ENCODE measurements around the gene FRAS1.
"Not testable (repeated sequence)": the region's sequence is repeated elsewhere in the genome, so short reads cannot be mapped to it uniquely, and the experiment has no call there.

The FRAS1 gene

GRCh38 chr4:78204176-78204575, 147.1 kb downstream of the FRAS1 start:
- Histone ChIP-seq H3K79me2 (ENCODE audit: insufficient read depth, low read length) (no peaks in the 10 kb centered on the region), H3K4me2 (ENCODE audit: insufficient read depth, low read length) (no peak overlapping the region), H3K4me3 (ENCODE audit: low read depth in 1 of 2, low read length in 2 of 2) (no peak overlapping the region), H3K36me3 (ENCODE audit: insufficient read depth, low read length) (no peaks in the 10 kb centered on the region), H3K9me3 (ENCODE audit: insufficient read depth, low read length, severe bottlenecking) (no peaks in the 10 kb centered on the region), H2AFZ (ENCODE audit: low read depth, low read length) (no peak overlapping the region), H3K9ac (ENCODE audit: low read depth, low read length) (no peak overlapping the region), H3K27me3 (ENCODE audit: insufficient read depth, low read length, poor library complexity) (peaks cover 3% of the 10 kb centered on the region), H3K4me1 (ENCODE audit: insufficient read depth, low read length) (no peaks in the 10 kb centered on the region), H3K27ac (ENCODE audit: low read length) (no peak overlapping the region), H4K20me1 (ENCODE audit: insufficient read depth, low read length) (no peaks in the 10 kb centered on the region)
- no peak for ATAC-seq (ENCODE audit: insufficient read depth, low read depth)
- DNase-seq, result no peak
- TF ChIP-seq, protein P1, sequence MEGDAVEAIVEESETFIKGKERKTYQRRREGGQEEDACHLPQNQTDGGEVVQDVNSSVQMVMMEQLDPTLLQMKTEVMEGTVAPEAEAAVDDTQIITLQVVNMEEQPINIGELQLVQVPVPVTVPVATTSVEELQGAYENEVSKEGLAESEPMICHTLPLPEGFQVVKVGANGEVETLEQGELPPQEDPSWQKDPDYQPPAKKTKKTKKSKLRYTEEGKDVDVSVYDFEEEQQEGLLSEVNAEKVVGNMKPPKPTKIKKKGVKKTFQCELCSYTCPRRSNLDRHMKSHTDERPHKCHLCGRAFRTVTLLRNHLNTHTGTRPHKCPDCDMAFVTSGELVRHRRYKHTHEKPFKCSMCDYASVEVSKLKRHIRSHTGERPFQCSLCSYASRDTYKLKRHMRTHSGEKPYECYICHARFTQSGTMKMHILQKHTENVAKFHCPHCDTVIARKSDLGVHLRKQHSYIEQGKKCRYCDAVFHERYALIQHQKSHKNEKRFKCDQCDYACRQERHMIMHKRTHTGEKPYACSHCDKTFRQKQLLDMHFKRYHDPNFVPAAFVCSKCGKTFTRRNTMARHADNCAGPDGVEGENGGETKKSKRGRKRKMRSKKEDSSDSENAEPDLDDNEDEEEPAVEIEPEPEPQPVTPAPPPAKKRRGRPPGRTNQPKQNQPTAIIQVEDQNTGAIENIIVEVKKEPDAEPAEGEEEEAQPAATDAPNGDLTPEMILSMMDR (IDR thresholded peaks at IDR 0.05; ENCODE audit: borderline replicate concordance, extremely low read depth, low read length, poor library complexity, severe bottlenecking), result no peak
- no peak for TF ChIP-seq EZH2 (IDR thresholded peaks at IDR 0.05; ENCODE audit: borderline replicate concordance, low read depth, low read length, severe bottlenecking)

DNA sequence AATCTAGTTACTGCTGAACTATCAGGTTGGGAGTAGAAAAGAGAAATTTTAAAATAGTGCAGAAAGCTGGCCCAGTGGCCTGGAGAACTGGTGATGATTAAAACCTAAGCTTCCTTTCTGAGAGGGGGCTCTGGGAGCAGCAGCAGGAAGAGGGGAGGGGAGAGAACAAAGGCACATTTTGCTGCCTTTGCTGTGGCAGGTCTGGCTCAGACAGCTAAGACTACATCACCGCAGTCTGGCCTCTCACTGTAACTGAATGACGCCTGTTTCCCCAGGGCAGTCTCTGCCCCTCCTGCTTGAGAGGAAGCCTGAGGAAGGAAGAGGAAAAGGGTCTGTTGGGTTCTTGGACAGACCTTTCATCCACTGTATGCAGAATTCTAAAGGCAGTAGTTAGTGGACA, 148.5 kb downstream of the FRAS1 start:
- Histone ChIP-seq H3K4me1 (ENCODE audit: insufficient read depth, low read length) (no peaks in the 10 kb centered on the region), H2AFZ (ENCODE audit: low read depth, low read length) (no peak overlapping the region), H3K36me3 (ENCODE audit: insufficient read depth, low read length) (no peaks in the 10 kb centered on the region), H4K20me1 (ENCODE audit: insufficient read depth, low read length) (no peaks in the 10 kb centered on the region), H3K79me2 (ENCODE audit: insufficient read depth, low read length) (no peaks in the 10 kb centered on the region), H3K27me3 (ENCODE audit: insufficient read depth, low read length, poor library complexity) (peaks cover 3% of the 10 kb centered on the region), H3K9ac (ENCODE audit: low read depth, low read length) (no peak overlapping the region), H3K4me2 (ENCODE audit: insufficient read depth, low read length) (no peak overlapping the region), H3K27ac (ENCODE audit: low read length) (no peak overlapping the region), H3K4me3 (ENCODE audit: low read depth in 1 of 2, low read length in 2 of 2) (no peak overlapping the region), H3K9me3 (ENCODE audit: insufficient read depth, low read length, severe bottlenecking) (no peaks in the 10 kb centered on the region)
- TF ChIP-seq, protein P1 (IDR thresholded peaks at IDR 0.05; ENCODE audit: borderline replicate concordance, extremely low read depth, low read length, poor library complexity, severe bottlenecking), result no peak
- no peak for TF ChIP-seq EZH2 (IDR thresholded peaks at IDR 0.05; ENCODE audit: borderline replicate concordance, low read depth, low read length, severe bottlenecking)
- peak; percentile 8 for DNase-seq
- peak; percentile 61; the same call in 2 of the 3 replicates for ATAC-seq (ENCODE audit: insufficient read depth, low read depth)

DNA sequence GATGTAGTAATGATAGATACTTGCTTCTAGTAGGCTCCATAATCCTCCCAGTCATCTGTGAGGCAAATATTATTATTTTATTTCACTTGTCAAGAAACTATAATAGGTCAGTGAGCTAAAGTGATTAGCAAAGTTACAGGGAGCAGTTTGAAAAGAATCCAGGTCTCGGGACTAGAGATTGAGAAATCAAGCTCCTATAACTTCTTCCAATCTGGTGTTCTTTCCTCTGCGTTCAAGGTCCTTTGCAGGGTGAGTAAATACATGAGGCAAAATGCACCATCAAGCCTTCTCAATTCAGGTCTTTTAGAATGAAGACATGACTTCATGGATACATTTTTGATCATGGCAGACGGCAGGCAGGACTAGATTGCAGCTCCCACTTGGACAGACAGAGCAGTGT, 150.4 kb downstream of the FRAS1 start:
- Histone ChIP-seq H3K4me2 (ENCODE audit: insufficient read depth, low read length) (no peak overlapping the region), H3K4me1 (ENCODE audit: insufficient read depth, low read length) (no peaks in the 10 kb centered on the region), H4K20me1 (ENCODE audit: insufficient read depth, low read length) (no peaks in the 10 kb centered on the region), H2AFZ (ENCODE audit: low read depth, low read length) (no peak overlapping the region), H3K9me3 (ENCODE audit: insufficient read depth, low read length, severe bottlenecking) (no peaks in the 10 kb centered on the region), H3K27ac (ENCODE audit: low read length) (no peak overlapping the region), H3K36me3 (ENCODE audit: insufficient read depth, low read length) (no peaks in the 10 kb centered on the region), H3K9ac (ENCODE audit: low read depth, low read length) (no peak overlapping the region), H3K4me3 (ENCODE audit: low read depth in 1 of 2, low read length in 2 of 2) (no peak overlapping the region), H3K79me2 (ENCODE audit: insufficient read depth, low read length) (no peaks in the 10 kb centered on the region), H3K27me3 (ENCODE audit: insufficient read depth, low read length, poor library complexity) (peaks cover 3% of the 10 kb centered on the region)
- DNase-seq (no peak), ATAC-seq (ENCODE audit: insufficient read depth, low read depth) (no peak)
- TF ChIP-seq, protein P1 (IDR thresholded peaks at IDR 0.05; ENCODE audit: borderline replicate concordance, extremely low read depth, low read length, poor library complexity, severe bottlenecking), result no peak
- TF ChIP-seq EZH2 (IDR thresholded peaks at IDR 0.05; ENCODE audit: borderline replicate concordance, low read depth, low read length, severe bottlenecking), result no peak

DNA sequence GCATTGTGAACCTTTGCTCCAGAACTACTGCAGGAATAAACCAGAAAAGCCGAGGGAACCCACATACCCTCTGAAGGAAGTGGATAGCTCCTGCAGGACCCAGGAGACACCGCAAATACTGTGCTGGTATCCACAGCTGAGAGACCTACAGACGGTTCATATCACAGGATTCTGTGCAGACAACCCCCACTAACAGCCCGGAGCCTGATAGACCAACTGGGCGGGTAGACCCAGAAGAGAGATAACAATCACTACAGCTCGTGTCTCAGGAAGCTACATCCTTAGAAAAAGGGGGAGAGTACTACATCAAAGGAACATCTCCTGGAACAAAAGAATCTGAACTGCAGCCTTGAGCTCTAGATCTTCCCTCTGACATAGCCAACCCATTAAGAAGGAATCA, 150.8 kb downstream of the FRAS1 start:
- peak; percentile 57; the same call in 1 of the 3 replicates for ATAC-seq (ENCODE audit: insufficient read depth, low read depth)

DNA sequence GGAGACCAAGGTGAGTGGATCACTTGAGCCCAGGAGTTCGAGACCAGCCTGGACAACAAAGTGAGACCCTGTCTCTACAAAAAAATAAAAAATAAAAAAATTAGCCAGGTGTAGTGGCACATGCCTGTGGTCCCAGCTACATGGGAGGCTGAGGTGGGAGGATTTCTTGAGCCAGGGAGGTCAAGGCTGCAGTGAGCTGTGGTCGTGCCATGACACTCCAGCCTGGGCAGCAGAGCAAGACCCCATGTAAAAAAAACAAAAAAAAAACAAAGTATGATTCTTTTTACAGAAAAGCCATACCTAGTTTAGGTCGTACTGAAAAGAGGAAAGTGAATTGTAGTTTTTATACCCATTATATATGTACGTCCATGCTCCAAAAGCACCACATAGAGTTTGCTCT, 151.8 kb downstream of the FRAS1 start:
- not testable (repeated sequence) for H3K9me3 ChIP-seq (ENCODE audit: insufficient read depth, low read length, severe bottlenecking); H3K4me2 ChIP-seq (ENCODE audit: insufficient read depth, low read length); ATAC-seq (ENCODE audit: insufficient read depth, low read depth); H3K36me3 ChIP-seq (ENCODE audit: insufficient read depth, low read length); H3K27me3 ChIP-seq (ENCODE audit: insufficient read depth, low read length, poor library complexity); H3K4me1 ChIP-seq (ENCODE audit: insufficient read depth, low read length); H2AFZ ChIP-seq (ENCODE audit: low read depth, low read length); H4K20me1 ChIP-seq (ENCODE audit: insufficient read depth, low read length); H3K9ac ChIP-seq (ENCODE audit: low read depth, low read length); H3K27ac ChIP-seq (ENCODE audit: low read length); H3K4me3 ChIP-seq (ENCODE audit: low read depth in 1 of 2, low read length in 2 of 2); DNase-seq; H3K79me2 ChIP-seq (ENCODE audit: insufficient read depth, low read length)

More for the DNA sequence above, 150.8 kb downstream of the FRAS1 start:
- DNase-seq, result peak; percentile 15
- Histone ChIP-seq H4K20me1 (ENCODE audit: insufficient read depth, low read length) (no peaks in the 10 kb centered on the region), H3K36me3 (ENCODE audit: insufficient read depth, low read length) (no peaks in the 10 kb centered on the region), H3K9me3 (ENCODE audit: insufficient read depth, low read length, severe bottlenecking) (no peaks in the 10 kb centered on the region), H3K27me3 (ENCODE audit: insufficient read depth, low read length, poor library complexity) (peaks cover 3% of the 10 kb centered on the region), H3K79me2 (ENCODE audit: insufficient read depth, low read length) (no peaks in the 10 kb centered on the region), H3K9ac (ENCODE audit: low read depth, low read length) (no peak overlapping the region), H3K27ac (ENCODE audit: low read length) (no peak overlapping the region), H3K4me1 (ENCODE audit: insufficient read depth, low read length) (no peaks in the 10 kb centered on the region), H3K4me2 (ENCODE audit: insufficient read depth, low read length) (no peak overlapping the region), H3K4me3 (ENCODE audit: low read depth in 1 of 2, low read length in 2 of 2) (no peak overlapping the region), H2AFZ (ENCODE audit: low read depth, low read length) (no peak overlapping the region)
- TF ChIP-seq EZH2 (IDR thresholded peaks at IDR 0.05; ENCODE audit: borderline replicate concordance, low read depth, low read length, severe bottlenecking), result no peak
- TF ChIP-seq, protein P1 (IDR thresholded peaks at IDR 0.05; ENCODE audit: borderline replicate concordance, extremely low read depth, low read length, poor library complexity, severe bottlenecking), result no peak

All from DND-41 (cell line).